HUES48 (cell line): ENCODE measurements around the gene OTX1.
A peak's percentile ranks its signal among the peaks of the same experiment; 100 is the strongest.

ENCODE experiments used
- H3K27ac ChIP-seq: one replicate; pipeline ENCODE4 v1.7.0; 2013; ENCODE audit warnings: low read depth, low read length, inconsistent platforms
- H3K27me3 ChIP-seq: 2 replicates; pipeline ENCODE4 v1.6.1; 2013; ENCODE audit warnings: mild to moderate bottlenecking, low read length; ENCODE audit not compliant: control insufficient read depth, insufficient read depth
- H3K36me3 ChIP-seq: 2 replicates; pipeline ENCODE4 v1.6.1; 2013; ENCODE audit warnings: low read length; ENCODE audit not compliant: control insufficient read depth, insufficient read depth
- H3K4me1 ChIP-seq: 2 replicates; pipeline ENCODE4 v1.6.1; 2013; ENCODE audit warnings: mild to moderate bottlenecking, low read length; ENCODE audit not compliant: control insufficient read depth, insufficient read depth
- H3K4me3 ChIP-seq: 2 replicates; pipeline ENCODE4 v1.5.1; 2013; ENCODE audit warnings: mild to moderate bottlenecking, low read depth, low read length
- H3K9ac ChIP-seq: 2 replicates; pipeline ENCODE4 v1.6.1; 2013; ENCODE audit warnings: mild to moderate bottlenecking, low read depth, low read length, moderate library complexity
- H3K9me3 ChIP-seq: 2 replicates; pipeline ENCODE4 v1.6.1; 2013; ENCODE audit warnings: low read length; ENCODE audit not compliant: control insufficient read depth, insufficient read depth

Gene OTX1

DNA sequence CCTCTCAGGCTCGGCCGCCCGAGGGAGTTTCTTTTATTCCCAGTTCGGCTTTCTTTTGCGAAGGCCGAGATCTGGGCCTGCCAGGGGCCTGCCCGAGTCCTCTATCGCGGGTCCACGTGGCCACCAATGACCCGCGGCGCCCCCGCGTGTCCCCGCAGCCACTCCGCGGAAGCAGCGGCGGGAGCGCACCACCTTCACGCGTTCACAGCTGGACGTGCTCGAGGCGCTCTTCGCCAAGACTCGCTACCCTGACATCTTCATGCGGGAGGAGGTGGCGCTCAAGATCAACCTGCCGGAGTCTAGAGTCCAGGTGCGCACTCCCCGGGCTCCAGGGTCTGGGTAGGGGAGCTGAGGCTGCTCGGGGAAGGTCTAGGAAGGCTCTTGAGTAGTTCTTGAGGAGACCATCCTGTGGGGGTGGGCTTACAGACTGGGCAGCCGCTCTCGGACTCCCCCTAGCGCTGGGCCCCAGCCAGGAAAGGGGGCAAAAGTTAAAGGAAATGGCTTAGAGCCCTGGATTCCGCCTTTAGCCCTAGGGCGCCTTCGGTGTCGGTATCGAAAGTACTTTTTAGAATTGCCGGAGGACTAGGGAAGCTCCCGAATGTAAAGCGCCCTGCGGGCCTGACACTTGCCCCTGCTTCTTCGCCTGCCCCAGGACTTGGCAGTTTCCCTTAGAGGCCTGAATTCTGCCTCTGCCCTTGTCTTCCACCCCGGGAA lies 3.4 kb downstream of the OTX1 start:
- no peaks in the 10 kb centered on the region for H3K36me3 ChIP-seq
- H3K27me3 ChIP-seq: peaks cover 96% of the 10 kb centered on the region
- peak overlapping the region; percentile 46; the same call in 1 of the 2 replicates for H3K4me3 ChIP-seq
- H3K9ac ChIP-seq: no peak overlapping the region
- no peak overlapping the region for H3K27ac ChIP-seq
- no peaks in the 10 kb centered on the region for H3K9me3 ChIP-seq
- peaks cover 53% of the 10 kb centered on the region for H3K4me1 ChIP-seq

DNA sequence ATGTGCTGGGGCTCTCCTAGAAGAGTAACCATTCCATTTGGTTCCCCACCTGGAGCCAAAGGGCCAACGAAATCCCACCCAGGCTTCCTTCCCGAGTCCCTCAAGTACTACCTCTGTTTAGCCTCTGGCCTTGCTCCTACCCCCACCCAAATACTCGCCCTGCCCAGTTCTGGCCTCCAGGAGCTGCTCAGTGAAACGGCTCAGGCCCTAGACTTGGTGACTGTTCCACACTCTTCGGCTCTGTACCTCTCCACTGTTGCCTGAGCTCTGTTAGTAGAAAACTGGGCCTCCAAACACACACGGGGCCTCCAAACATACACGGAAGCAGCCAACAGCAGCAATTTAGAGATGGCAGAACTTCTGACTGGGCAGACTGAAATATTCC lies 4.2 kb downstream of the OTX1 start:
- Histone ChIP-seq H3K27me3 (peaks cover 95% of the 10 kb centered on the region), H3K4me3 (peak overlapping the region; percentile 51), H3K9me3 (no peaks in the 10 kb centered on the region), H3K4me1 (peaks cover 51% of the 10 kb centered on the region), H3K36me3 (no peaks in the 10 kb centered on the region), H3K9ac (no peak overlapping the region), H3K27ac (no peak overlapping the region)

DNA sequence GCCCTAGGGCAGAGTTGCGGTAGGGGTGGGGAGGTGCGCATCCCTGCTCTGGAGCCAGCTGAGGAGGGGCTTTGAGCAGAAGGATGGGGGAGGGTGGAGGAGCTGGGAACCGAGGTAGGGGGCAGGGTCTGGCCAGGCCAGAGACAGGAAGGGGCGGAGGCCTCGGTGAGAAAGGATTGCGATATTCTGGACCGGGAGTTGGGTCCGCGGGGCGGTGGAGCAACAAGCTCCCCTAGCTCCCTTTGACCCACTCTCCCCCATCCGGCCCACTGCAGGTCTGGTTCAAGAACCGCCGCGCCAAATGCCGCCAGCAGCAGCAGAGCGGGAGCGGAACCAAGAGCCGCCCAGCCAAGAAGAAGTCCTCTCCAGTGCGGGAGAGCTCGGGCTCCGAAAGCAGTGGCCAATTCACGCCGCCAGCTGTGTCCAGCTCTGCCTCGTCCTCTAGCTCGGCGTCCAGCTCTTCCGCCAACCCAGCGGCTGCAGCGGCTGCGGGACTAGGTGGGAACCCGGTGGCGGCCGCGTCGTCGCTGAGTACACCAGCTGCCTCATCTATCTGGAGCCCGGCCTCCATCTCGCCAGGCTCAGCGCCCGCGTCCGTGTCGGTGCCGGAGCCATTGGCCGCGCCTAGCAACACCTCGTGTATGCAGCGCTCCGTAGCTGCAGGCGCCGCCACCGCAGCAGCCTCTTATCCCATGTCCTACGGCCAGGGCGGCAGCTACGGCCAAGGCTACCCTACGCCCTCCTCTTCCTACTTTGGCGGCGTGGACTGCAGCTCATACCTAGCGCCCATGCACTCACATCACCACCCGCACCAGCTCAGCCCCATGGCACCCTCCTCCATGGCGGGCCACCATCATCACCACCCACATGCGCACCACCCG lies 4.8 kb downstream of the OTX1 start:
- H3K9ac ChIP-seq: no peak overlapping the region
- H3K9me3 ChIP-seq: no peaks in the 10 kb centered on the region
- H3K27me3 ChIP-seq: peaks cover 99% of the 10 kb centered on the region
- no peaks in the 10 kb centered on the region for H3K36me3 ChIP-seq
- peak overlapping the region; percentile 51 for H3K4me3 ChIP-seq
- peaks cover 56% of the 10 kb centered on the region for H3K4me1 ChIP-seq
- H3K27ac ChIP-seq: no peak overlapping the region

DNA sequence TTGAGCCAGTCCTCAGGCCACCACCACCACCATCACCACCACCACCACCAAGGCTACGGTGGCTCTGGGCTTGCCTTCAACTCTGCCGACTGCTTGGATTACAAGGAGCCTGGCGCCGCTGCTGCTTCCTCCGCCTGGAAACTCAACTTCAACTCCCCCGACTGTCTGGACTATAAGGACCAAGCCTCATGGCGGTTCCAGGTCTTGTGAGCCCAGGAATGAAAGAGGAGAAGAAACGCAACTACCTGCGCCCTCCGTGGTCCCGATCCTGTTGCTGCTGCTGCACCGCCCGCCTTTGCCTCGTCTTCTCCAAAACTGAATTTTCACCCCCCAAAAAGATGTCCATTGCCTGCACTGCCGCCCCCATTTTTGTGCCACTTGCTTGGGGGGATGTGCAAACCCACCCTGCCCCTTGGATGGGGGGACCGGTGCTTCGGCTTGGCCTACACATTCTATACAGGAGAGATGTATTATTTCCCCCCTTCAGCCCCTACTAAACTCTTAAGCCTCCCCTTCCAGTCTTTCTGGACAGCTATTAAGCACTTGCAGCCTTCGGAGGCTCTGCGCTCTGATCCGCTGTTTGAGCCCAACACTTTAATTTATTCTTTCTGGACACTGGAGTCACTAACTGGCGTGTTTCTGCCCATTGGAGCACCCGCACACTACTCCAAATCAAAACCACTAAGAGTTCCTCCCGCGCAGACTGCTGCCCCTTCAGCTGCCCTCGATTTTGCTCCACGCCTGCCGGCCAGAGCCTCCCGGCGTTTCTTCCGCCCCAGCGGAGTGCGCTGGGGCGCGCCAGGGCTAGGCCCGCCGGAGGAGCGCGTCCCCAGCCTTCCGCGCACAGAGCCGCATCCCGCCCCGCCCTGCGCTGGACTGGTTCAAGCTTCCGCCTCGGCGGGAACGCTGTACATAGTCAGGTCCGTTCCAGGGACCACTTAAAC lies 5.7 kb downstream of the OTX1 start:
- Histone ChIP-seq H3K4me3 (peak overlapping the region; percentile 51; the same call in 1 of the 2 replicates), H3K27ac (no peak overlapping the region), H3K9ac (no peak overlapping the region), H3K27me3 (peaks cover 99% of the 10 kb centered on the region), H3K36me3 (no peaks in the 10 kb centered on the region), H3K4me1 (peaks cover 60% of the 10 kb centered on the region), H3K9me3 (no peaks in the 10 kb centered on the region)

DNA sequence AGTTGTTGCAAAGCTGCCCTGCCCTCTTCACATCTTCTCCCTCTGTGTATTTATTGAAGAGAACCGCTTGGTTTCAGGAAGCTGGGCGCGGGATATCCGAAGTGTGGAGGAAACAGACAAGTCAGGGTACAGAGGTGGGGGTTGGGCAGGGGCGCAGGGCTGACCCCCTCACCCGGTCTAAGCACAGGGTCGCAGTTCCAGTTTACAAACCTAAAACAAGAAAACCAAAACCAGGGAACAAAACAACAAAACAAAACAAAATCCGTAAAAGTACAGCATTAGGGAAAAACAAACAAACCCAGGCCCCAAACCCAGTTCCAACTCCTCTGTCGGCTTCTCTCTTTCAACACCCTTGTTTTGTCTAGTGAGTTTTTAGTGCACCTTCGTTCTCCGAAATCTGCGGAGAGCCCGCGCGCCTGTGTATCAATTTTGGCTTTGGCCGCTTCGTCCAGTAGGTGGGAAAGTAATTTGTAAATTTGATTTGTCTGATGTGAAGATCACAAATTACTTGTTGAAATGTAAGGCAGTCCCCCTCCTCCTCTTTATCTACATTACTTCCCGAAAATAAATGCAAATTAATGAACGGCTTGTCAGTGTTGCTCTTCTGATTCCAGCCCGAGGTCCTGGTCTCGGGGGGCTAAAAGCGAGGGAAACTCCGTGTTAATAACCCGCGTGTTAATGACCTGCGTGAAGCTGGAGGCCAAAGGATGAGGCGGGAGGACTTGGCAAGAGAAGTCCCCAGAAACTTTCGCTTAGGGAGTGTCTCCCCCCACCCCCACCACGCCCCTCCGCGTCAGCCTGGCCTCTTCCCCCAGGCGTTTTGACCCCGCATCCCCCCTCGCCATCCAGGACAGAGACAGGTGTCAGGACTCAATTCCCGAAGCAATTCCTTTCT lies 6.9 kb downstream of the OTX1 start:
- Histone ChIP-seq H3K27ac (no peak overlapping the region), H3K9me3 (no peaks in the 10 kb centered on the region), H3K9ac (no peak overlapping the region), H3K4me1 (peaks cover 60% of the 10 kb centered on the region), H3K27me3 (peaks cover 99% of the 10 kb centered on the region), H3K36me3 (no peaks in the 10 kb centered on the region), H3K4me3 (peak overlapping the region; percentile 38; the same call in 1 of the 2 replicates)

DNA sequence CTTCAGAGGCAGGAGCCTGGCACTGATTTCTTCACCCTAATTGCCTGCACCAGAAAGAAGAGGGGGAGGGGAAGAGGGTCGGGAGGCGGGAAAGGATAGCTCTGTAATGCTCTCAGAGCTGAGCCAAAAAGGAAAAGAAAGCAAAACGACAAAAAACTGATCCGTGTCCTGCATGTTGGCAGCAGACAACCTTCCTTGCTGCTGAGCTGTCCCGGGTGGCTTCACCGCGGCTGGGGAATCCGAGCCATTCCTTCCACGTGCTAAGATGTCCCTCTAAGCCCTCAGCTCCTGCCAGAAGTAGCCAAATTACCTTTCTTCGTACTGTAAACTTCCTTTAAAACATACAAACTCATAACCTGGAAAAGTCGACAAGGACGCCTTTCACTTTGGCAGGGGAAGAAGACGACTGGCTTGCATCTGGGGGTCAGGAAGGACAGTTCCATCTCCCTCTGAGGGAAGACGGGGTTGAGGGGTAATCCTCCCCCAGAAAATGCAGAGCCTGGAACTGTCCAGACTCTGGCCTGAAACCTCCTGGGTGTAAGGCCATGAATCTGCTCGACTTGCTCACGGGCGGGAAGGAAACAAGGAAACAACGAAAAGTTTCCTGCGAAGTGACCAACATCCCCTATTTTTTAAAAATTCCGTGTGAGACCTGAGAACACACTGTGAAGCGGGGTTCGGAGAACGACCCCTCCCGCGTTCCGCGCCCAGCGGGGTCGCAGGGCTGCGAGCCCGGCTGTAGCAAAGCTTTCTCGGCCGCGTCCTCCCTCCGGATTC lies 7.7 kb downstream of the OTX1 start:
- H3K27me3 ChIP-seq: peaks cover 99% of the 10 kb centered on the region
- no peaks in the 10 kb centered on the region for H3K36me3 ChIP-seq
- peaks cover 52% of the 10 kb centered on the region for H3K4me1 ChIP-seq
- H3K27ac ChIP-seq: no peak overlapping the region
- H3K9me3 ChIP-seq: no peaks in the 10 kb centered on the region
- no peak overlapping the region for H3K9ac ChIP-seq
- peak overlapping the region; percentile 38 for H3K4me3 ChIP-seq

DNA sequence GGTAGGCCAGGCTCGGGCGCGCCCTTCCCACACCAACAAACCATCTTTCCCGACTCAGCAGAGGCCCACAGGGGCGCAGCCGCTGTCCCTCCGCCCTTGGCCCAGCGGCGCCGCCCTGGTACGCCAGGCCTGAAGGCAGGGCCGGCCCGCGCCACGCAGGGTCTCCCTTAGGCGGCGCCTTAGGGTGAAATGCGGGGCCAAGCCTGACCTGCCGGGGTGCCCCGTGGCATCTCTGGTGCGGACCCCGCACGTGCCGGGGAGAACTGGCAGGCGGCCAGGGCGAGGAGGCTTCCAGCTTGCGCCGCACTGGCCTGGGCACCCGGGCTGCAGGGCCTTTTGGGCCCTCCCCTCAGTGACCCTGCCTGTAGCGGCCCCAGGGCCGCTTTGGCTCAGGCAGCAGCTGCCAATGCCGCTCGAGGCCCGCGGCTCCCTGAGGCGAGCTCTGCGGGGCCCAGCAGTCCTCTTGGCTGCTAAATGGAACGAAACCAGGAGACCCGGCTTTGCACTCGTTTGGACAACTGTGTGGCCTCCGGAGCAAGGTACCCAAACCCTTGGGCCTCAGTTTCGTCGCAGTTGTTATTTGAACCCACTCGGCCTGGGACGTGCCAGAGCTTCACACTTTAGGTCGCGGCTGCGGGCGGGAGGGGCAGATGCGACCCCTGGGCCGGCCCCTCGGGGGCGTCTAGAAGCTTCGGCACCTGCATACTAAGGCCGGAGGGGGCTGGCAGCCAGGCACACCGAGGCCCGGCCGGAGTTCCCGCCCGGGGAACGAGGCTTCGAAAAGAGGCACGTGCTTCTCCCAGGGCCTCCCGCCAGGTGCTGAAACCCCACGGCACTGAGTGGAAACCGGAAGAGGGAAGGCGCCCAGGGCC lies 8.5 kb downstream of the OTX1 start:
- H3K9ac ChIP-seq: no peak overlapping the region
- no peaks in the 10 kb centered on the region for H3K9me3 ChIP-seq
- peaks cover 98% of the 10 kb centered on the region for H3K27me3 ChIP-seq
- H3K4me3 ChIP-seq: peak overlapping the region; percentile 38; the same call in 1 of the 2 replicates
- no peak overlapping the region for H3K27ac ChIP-seq
- H3K36me3 ChIP-seq: no peaks in the 10 kb centered on the region
- peaks cover 46% of the 10 kb centered on the region for H3K4me1 ChIP-seq

DNA sequence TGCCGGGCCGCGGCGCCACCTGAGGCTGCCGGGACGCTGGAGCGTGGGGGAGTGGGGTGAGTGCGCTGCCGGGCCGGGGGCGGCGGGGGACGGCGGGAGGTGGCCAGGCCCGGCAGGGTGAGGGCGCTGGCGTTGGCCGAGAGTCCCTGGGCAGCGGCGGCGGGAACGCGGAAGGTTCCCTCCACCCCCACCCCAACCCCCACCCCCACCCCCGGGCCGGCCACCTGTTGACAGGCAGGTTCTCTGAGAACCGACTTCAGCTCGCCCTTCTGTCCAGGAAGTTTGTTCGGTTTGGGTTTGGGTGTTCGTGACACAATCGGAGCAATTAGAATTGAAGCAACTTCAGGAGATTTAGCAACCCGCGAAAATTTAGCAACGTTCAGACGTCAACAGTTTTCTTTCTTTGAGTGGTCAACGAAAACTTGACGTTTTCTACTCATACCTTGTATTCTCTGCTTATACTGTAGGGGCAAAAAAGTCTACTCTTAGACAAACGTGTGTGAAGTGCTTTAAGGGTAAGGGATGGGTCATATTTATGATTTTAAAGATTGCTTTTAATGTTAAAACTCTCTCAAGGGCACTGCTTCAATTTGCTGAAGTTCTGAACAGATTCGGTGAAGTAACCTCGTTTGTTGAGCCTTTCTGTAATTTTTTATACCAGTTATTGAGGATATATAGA lies 9.3 kb downstream of the OTX1 start:
- Histone ChIP-seq H3K4me3 (peak overlapping the region; percentile 41; the same call in 1 of the 2 replicates), H3K9me3 (no peaks in the 10 kb centered on the region), H3K27me3 (peaks cover 96% of the 10 kb centered on the region), H3K4me1 (peaks cover 39% of the 10 kb centered on the region), H3K36me3 (no peaks in the 10 kb centered on the region), H3K27ac (no peak overlapping the region), H3K9ac (no peak overlapping the region)
